Left ventricle myocardium inferior (tissue), 1 donor: ENCODE measurements around the gene NEURL1B. TPM values are rescaled to one million over a fixed set of nuclear protein-coding genes. Genes with fewer than 3 reads are reported as not detected.

Source experiments
- DNase-seq: peaks from one replicate; pipeline ENCODE4 v3.0.0-alpha.2; 2020
- H3K27ac ChIP-seq: fragments of 200-600 bp; replicated peaks from 2 replicates; pipeline ENCODE4 v1.8.0; 2021
- H3K27me3 ChIP-seq: fragments of 200-600 bp; 2 replicates; pipeline ENCODE4 v1.8.0; 2021; ENCODE audit warnings: low read depth
- H3K36me3 ChIP-seq: fragments of 200-600 bp; 2 replicates; pipeline ENCODE4 v1.8.0; 2021
- H3K4me1 ChIP-seq: fragments of 200-600 bp; 2 replicates; pipeline ENCODE4 v1.8.0; 2021
- H3K4me3 ChIP-seq: fragments of 200-600 bp; 2 replicates; pipeline ENCODE4 v1.8.0; 2021; ENCODE audit warnings: mild to moderate bottlenecking, moderate library complexity
- H3K9me3 ChIP-seq: fragments of 200-600 bp; replicated peaks from 2 replicates; pipeline ENCODE4 v1.8.0; 2021
- CTCF ChIP-seq: fragments of 200-600 bp; IDR thresholded peaks from 2 replicates; pipeline ENCODE4 v1.8.0; 2021; ENCODE audit warnings: antibody characterized with exemption, mild to moderate bottlenecking, borderline replicate concordance
- intact Hi-C: fragments of 100-400 bp; cut with micrococcal nuclease; formaldehyde crosslinking; loops from one replicate; pipeline ENCODE4 v1.11.0; 2022
- total RNA-seq: library from RNA; stranded (reverse); fragmentation: NEBNext Ultra II Directional; extraction: Animal tissue kit (Norgen Biotek cat#: 25700); gene quantifications from one replicate; pipeline ENCODE4 v1.2.1, GENCODE V29; 2021
- donor health status: DM: no; HTN: yes; CAD: no; lungs with severe emphysema.

Gene NEURL1B
- total RNA-seq, 1 donor from 2014 or later = 24.0 TPM

- TF ChIP-seq CTCF = peak; percentile 41
- Histone ChIP-seq H3K27ac (peak overlapping the region; percentile 97), H3K4me1 (peaks cover 63% of the 10 kb centered on the region), H3K4me3 (peak overlapping the region; percentile 85), H3K36me3 (no peaks in the 10 kb centered on the region), H3K9me3 (no peaks in the 10 kb centered on the region), H3K27me3 (no peaks in the 10 kb centered on the region)
- DNase-seq = peak; percentile 41
- intact Hi-C loops = loop anchor here (10.0 kb wide), 1 partner anchor 53 kb away; no protein-coding TSS in a partner anchor
Observed at GRCh38 chr5:172641359-172642050, 442 bp downstream of the NEURL1B start.

- H3K27ac ChIP-seq = peak overlapping the region; percentile 97
- H3K9me3 ChIP-seq = no peaks in the 10 kb centered on the region
- TF ChIP-seq CTCF = no peak
- no peaks in the 10 kb centered on the region for H3K36me3 ChIP-seq
- peaks cover 69% of the 10 kb centered on the region for H3K4me1 ChIP-seq
- DNase-seq = no peak
- no peaks in the 10 kb centered on the region for H3K27me3 ChIP-seq
- peak overlapping the region; percentile 85 for H3K4me3 ChIP-seq
- intact Hi-C loops = loop anchor here (10.0 kb wide), 1 partner anchor 53 kb away; no protein-coding TSS in a partner anchor
Observed at GRCh38 chr5:172642051-172642409, 967 bp downstream of the NEURL1B start.

GRCh38 chr5:172642486-172642885 is 1.4 kb downstream of the NEURL1B start:
- Histone ChIP-seq H3K4me1 (peaks cover 73% of the 10 kb centered on the region), H3K27ac (peak overlapping the region; percentile 97), H3K9me3 (no peaks in the 10 kb centered on the region), H3K4me3 (peak overlapping the region; percentile 85), H3K27me3 (no peaks in the 10 kb centered on the region), H3K36me3 (no peaks in the 10 kb centered on the region)
- no peak for DNase-seq
- intact Hi-C loops = loop anchor here (10.0 kb wide), 1 partner anchor 52 kb away; no protein-coding TSS in a partner anchor
- no peak for TF ChIP-seq CTCF

GRCh38 chr5:172642926-172643871 is 2.1 kb downstream of the NEURL1B start:
- H3K9me3 ChIP-seq = no peaks in the 10 kb centered on the region
- H3K4me3 ChIP-seq = peak overlapping the region; percentile 85
- H3K27me3 ChIP-seq = no peaks in the 10 kb centered on the region
- DNase-seq = no peak
- peak; percentile 35 for TF ChIP-seq CTCF
- H3K36me3 ChIP-seq = no peaks in the 10 kb centered on the region
- peaks cover 80% of the 10 kb centered on the region for H3K4me1 ChIP-seq
- peak overlapping the region; percentile 97 for H3K27ac ChIP-seq
- intact Hi-C loops = loop anchor here (10.0 kb wide), 1 partner anchor 52 kb away; no protein-coding TSS in a partner anchor

- intact Hi-C loops = loop anchor here (10.0 kb wide), 1 partner anchor 51 kb away; no protein-coding TSS in a partner anchor
- no peaks in the 10 kb centered on the region for H3K9me3 ChIP-seq
- H3K4me1 ChIP-seq = peaks cover 91% of the 10 kb centered on the region
- no peak for TF ChIP-seq CTCF
- peak overlapping the region; percentile 85 for H3K4me3 ChIP-seq
- peaks cover 2% of the 10 kb centered on the region for H3K36me3 ChIP-seq
- H3K27ac ChIP-seq = peak overlapping the region; percentile 97
- H3K27me3 ChIP-seq = no peaks in the 10 kb centered on the region
- DNase-seq = no peak
Observed at GRCh38 chr5:172644266-172644665, 3.2 kb downstream of the NEURL1B start.
